Measurements from ENCODE around the gene UTS2B.
"Not testable (repeated sequence)": the region's sequence is repeated elsewhere in the genome, so short reads cannot be mapped to it uniquely, and the experiment has no call there.

UTS2B gene

DNA sequence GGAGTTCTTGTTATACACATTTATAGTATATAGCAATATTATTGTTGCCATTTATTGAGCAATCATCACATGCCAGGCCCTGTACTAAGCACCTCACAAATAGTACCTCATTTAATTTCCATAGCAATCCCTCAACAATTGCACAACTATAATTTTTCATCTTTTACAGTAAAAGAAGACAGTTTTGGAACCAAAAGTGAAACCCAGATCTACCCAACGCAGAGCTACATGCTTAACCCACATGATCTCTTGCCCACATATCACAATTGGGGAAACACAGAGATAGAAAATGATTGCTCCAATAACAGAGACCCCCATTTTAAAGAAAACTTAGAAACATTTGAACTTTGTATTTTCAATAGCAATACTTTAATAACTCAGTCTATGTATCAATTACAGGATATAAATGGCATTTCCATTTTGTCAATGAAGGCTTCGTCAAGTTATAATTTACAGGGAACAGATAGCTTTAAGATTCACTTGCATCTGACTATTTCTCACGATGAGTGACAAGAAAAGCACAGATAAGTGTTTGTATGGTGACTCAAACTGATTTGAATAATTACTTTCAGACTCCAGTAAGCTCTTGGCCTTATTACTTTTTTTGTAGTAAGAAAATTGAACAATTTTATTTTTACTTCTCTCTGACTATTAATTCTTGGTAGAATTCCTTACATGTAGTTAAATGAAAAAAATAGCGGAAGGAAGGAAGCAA lies 39.9 kb downstream of the UTS2B start:
- TF ChIP-seq, protein P1, sequence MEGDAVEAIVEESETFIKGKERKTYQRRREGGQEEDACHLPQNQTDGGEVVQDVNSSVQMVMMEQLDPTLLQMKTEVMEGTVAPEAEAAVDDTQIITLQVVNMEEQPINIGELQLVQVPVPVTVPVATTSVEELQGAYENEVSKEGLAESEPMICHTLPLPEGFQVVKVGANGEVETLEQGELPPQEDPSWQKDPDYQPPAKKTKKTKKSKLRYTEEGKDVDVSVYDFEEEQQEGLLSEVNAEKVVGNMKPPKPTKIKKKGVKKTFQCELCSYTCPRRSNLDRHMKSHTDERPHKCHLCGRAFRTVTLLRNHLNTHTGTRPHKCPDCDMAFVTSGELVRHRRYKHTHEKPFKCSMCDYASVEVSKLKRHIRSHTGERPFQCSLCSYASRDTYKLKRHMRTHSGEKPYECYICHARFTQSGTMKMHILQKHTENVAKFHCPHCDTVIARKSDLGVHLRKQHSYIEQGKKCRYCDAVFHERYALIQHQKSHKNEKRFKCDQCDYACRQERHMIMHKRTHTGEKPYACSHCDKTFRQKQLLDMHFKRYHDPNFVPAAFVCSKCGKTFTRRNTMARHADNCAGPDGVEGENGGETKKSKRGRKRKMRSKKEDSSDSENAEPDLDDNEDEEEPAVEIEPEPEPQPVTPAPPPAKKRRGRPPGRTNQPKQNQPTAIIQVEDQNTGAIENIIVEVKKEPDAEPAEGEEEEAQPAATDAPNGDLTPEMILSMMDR (IDR thresholded peaks at IDR 0.05) = no peak
- no peak for DNase-seq (ENCODE audit: low spot score)
- H3K27ac ChIP-seq = no peak overlapping the region
- no peak overlapping the region for H3K4me3 ChIP-seq

DNA sequence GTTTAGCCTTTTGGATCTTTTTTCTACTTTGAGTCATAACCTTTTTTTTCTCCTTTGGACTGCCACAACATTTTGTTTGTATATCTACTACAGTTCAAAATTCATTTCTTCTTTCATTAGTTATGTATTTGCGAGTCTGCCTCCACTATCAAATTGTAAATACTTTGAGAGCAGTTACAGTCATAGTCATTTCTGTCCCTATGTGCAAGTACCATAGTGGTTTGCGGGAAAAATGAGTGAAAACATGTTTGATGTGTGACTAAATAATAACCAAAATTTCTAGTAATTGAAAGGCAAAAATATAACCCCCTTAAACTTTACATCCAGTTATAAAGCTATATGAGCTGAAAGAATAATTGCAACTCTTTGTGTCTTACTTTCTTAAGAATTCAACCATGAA lies 46.9 kb downstream of the UTS2B start:
- TF ChIP-seq, protein P1 (IDR thresholded peaks at IDR 0.05) = no peak
- Histone ChIP-seq H3K4me3 (no peak overlapping the region), H3K27ac (no peak overlapping the region)
- DNase-seq (ENCODE audit: low spot score) = no peak

DNA sequence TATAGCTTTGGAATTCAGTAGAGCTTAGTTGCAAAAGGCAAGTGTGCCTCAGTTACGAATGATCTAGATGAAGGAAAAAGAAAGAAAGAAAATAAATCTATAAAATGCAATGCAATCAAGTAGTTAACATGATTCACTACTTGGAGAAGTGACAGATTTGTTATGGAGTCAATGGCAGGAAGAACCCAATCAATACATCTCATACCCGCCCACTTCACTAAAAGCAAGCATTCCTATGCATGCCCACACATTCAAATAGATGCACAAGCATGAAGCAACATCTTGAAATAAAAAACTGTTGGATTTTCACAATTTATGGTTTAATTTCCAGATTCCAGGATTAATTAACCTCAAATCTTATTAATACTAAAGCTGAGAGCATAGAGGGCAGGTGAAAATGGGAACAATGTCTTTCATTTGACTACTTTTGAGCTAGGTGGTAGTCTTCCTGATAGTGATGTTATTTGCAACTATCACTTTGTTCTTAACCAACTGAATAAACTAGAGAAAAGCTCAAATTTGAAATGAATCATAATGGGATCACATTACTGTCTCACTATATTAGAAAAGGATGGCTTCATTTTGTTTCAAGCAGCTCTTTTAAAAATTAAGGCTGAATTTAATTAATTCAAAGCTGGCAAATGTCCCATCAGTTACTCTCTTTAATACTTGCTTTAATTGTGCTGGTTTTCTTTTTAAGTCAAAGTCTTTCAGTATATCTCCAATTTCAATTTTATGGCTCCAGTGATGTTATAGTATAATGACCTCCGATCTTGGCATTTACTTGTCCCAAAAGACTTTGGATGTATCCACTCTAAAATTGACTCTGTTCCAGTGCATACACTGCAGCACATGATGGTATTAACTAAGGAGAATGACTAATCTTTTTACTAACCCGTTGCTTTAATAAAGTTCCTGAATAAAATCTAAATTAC lies 47.8 kb downstream of the UTS2B start:
- TF ChIP-seq, protein P1 (IDR thresholded peaks at IDR 0.05) = no peak
- DNase-seq (ENCODE audit: low spot score) = no peak
- H3K4me3 ChIP-seq = no peak overlapping the region
- H3K27ac ChIP-seq = no peak overlapping the region

DNA sequence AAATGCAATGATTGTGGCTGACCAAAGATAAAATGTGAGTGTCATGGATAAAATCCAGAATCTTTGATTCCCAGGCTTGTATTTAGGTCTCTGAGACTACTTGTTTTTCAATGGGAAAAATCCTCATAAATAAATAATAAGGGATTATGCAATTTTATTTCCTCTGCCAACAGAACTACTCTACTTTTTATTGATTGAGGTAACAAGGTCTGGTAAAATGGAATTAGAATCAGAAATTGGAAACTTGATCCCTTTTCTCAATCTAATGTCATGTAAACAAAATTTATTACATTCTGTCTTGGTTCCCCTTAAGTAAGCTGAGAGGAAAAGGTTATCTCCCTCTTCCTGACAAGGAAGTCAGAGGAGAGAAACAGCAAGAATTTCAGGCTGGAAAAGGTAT lies 49.4 kb downstream of the UTS2B start:
- TF ChIP-seq, protein P1 (IDR thresholded peaks at IDR 0.05) = no peak
- H3K27ac ChIP-seq = no peak overlapping the region
- DNase-seq (ENCODE audit: low spot score) = no peak
- H3K4me3 ChIP-seq = no peak overlapping the region

DNA sequence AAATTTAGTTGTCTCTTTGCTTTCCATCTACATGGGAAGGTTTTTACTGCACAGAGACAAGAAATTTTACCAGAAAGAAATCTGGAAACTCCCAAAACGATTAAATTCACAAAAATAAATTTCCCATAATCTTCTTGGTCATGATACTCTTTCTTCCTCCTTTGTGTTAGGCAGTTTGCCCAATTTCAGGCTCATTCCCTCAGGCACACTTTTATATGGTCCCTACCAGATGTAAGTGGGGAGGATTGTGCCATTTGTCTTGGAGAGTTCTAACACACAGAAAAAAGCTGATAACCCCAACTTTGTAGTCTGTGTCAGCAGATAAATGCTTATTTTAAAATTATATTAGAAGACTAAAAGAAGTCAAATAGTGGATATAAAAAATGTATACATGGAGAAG lies 50.2 kb downstream of the UTS2B start:
- Histone ChIP-seq H3K4me3 (no peak overlapping the region), H3K27ac (no peak overlapping the region)
- TF ChIP-seq, protein P1 (IDR thresholded peaks at IDR 0.05) = no peak
- no peak for DNase-seq (ENCODE audit: low spot score)

DNA sequence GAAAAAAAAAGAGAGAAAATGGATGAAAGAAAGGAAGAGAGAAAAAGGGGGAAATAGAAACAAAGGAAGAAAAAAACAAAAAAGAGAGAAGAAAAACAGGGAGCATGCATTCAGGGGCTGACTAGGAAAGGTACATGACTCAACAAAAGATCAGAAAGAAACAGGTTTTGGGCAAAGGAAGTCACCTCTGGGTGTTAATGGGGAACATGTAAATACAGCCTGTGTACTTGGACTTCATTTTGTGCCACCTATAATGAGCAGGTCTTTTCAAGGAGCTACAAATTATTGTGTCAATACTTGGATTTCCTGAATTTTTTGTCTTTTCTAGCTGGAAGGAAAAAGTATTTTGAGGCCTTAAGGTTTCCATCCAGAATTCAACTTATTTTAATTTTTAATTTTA lies 54.6 kb downstream of the UTS2B start:
- TF ChIP-seq, protein P1 (IDR thresholded peaks at IDR 0.05) = no peak
- no peak overlapping the region for H3K4me3 ChIP-seq
- no peak overlapping the region for H3K27ac ChIP-seq
- DNase-seq (ENCODE audit: low spot score) = no peak

DNA sequence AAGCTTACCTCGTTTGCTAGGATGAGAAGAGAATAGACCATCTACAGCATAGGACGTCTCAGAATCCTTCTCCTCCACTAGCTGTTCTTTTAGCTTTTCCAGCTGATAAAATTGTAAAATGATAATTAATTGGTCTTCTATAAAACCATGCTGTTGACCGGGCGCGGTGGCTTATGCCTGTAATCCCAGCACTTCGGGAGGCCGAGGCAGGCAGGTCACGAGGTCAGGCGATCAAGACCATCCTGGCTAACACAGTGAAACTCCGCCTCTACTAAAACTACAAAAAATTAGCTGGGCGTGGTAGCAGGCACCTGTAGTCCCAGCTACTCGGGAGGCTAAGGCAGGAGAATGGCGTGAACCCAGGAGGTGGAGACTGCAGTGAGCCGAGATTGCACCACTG lies 55.1 kb downstream of the UTS2B start:
- DNase-seq (ENCODE audit: low spot score); H3K4me3 ChIP-seq; H3K27ac ChIP-seq: not testable (repeated sequence)
